CD4-positive, alpha-beta T cell treated with Interferon alpha-2 for 1 hour (primary cell): ENCODE results near the gene TMEM182.

Experiments
- DNase-seq, 2 donors: peaks; one replicate each; pipeline ENCODE4 v3.0.0-alpha.2; 2020 to 2022

The TMEM182 gene

GRCh38 chr2:102768892-102769291 is 7.1 kb downstream of the TMEM182 start:
- DNase-seq = no peak

GRCh38 chr2:102770506-102770905 is 8.7 kb downstream of the TMEM182 start:
- DNase-seq = no peak

GRCh38 chr2:102771114-102771513 is 9.3 kb downstream of the TMEM182 start:
- no peak for DNase-seq

GRCh38 chr2:102772659-102773058 is 10.8 kb downstream of the TMEM182 start:
- no peak for DNase-seq

GRCh38 chr2:102773149-102773705 is 11.4 kb downstream of the TMEM182 start:
- no peak for DNase-seq

- DNase-seq = no peak
These were observed 16.4 kb downstream of the TMEM182 start for GRCh38 chr2:102778260-102778659.

GRCh38 chr2:102780467-102780866 is 18.6 kb downstream of the TMEM182 start:
- no peak for DNase-seq

GRCh38 chr2:102782187-102782586 is 20.4 kb downstream of the TMEM182 start:
- no peak for DNase-seq

GRCh38 chr2:102782933-102783332 is 21.1 kb downstream of the TMEM182 start:
- DNase-seq = no peak

- DNase-seq = no peak
These were observed 21.8 kb downstream of the TMEM182 start for GRCh38 chr2:102783506-102784183.

- DNase-seq = no peak
These were observed 23.1 kb downstream of the TMEM182 start for GRCh38 chr2:102784940-102785339.

GRCh38 chr2:102788216-102788884 is 26.5 kb downstream of the TMEM182 start:
- DNase-seq = no peak

GRCh38 chr2:102788885-102789260 is 27.0 kb downstream of the TMEM182 start:
- no peak for DNase-seq

GRCh38 chr2:102789349-102790090 is 27.7 kb downstream of the TMEM182 start:
- no peak for DNase-seq

- DNase-seq = no peak
These were observed 28.2 kb downstream of the TMEM182 start for GRCh38 chr2:102790091-102790455.

- DNase-seq = no peak
These were observed 30.9 kb downstream of the TMEM182 start for GRCh38 chr2:102792568-102793208.

- DNase-seq = no peak
These were observed 33.8 kb downstream of the TMEM182 start for GRCh38 chr2:102795641-102796040.

- no peak for DNase-seq
These were observed 34.5 kb downstream of the TMEM182 start for GRCh38 chr2:102796337-102796736.

GRCh38 chr2:102797486-102797885 is 35.7 kb downstream of the TMEM182 start:
- DNase-seq = no peak

- no peak for DNase-seq
These were observed 36.4 kb downstream of the TMEM182 start for GRCh38 chr2:102798181-102798580.

GRCh38 chr2:102801098-102801718 is 39.4 kb downstream of the TMEM182 start:
- DNase-seq = peak in 1 of 2 donors; percentile 4

- DNase-seq = no peak
These were observed 40.2 kb downstream of the TMEM182 start for GRCh38 chr2:102801858-102802699.
